Activated T-helper 17 cell treated with anti-CD3 and anti-CD28 coated beads, Interleukin-2, amount 50 U/mL, for 72 hours (primary cell): ENCODE data around the gene TCF7. TPM values are rescaled to one million over a fixed set of nuclear protein-coding genes. Genes with fewer than 3 reads are reported as not detected.
"Not testable (repeated sequence)": the region's sequence is repeated elsewhere in the genome, so short reads cannot be mapped to it uniquely, and the experiment has no call there.

Experiments used
- ATAC-seq: fragments of 150-1000 bp; cut with Tn5 transposase; replicated peaks from 2 replicates; pipeline ENCODE4 v1.10.0; 2021; ENCODE audit warnings: mild to moderate bottlenecking, moderate library complexity
- H3K27ac Mint-ChIP-seq: one replicate; pipeline ENCODE4 v1.8.0; 2022; ENCODE audit warnings: mixed read lengths
- H3K27me3 Mint-ChIP-seq: one replicate; pipeline ENCODE4 v1.8.0; 2022; ENCODE audit warnings: mixed read lengths
- H3K36me3 Mint-ChIP-seq: one replicate; pipeline ENCODE4 v1.8.0; 2022; ENCODE audit warnings: low read depth, mild to moderate bottlenecking, mixed read lengths
- H3K4me1 Mint-ChIP-seq: one replicate; pipeline ENCODE4 v1.8.0; 2022; ENCODE audit warnings: mixed read lengths
- H3K4me3 Mint-ChIP-seq: one replicate; pipeline ENCODE4 v1.8.0; 2022; ENCODE audit warnings: mild to moderate bottlenecking, mixed read lengths
- H3K9me3 Mint-ChIP-seq: one replicate; pipeline ENCODE4 v1.8.0; 2022; ENCODE audit warnings: mixed read lengths
- total RNA-seq, 2 donors: library from RNA; stranded (reverse); gene quantifications; one replicate each; pipeline ENCODE4 v1.2.3, GENCODE V29; 2022

The TCF7 gene
- total RNA-seq, 2 donors from 2014 or later, result 5.9 to 42.2 TPM

DNA sequence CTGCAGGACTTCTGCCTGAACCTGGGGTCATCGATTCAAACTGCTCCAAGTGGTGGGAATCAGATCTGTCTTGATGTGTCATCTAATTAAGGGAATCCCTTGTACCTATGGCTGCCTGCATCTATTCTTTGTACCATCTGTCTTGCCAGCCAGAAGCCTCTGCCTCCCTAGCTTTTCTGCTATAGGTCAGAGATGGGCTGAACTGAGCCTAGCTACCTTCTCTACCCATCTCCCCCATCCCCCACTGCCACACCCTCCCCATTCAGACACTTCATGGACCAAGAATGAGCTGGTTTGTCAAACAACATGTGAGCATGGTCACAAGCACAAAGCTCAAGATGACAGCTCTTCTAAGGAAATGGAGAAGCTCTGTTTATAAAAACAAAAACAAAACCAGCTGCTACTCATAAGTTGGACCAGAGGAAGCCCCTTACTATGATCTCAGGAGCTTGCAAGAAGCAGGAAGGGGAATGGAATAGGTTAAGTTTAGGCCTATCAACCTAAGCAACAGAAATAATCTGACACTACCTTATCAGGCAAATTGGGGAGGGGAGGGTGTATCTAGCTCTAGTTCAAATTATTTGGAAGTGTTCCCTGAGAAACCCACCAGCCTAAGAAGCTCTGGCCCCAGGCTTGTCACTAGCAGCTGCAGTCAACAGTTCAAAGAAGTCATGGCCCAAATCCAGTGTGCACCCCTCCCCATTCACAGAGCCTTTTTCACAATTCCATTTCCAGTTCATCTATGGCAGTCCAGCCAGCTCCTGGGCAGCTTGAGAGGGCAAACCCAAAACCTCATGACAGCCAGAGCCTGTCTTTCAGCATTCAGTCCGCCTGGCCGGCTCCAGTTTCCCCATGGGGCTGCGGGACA, 32.4 kb downstream of the TCF7 start:
- Mint-ChIP-seq H3K4me3 (no peak overlapping the region), H3K36me3 (peaks cover 94% of the 10 kb centered on the region), H3K4me1 (peaks cover 13% of the 10 kb centered on the region), H3K27me3 (no peaks in the 10 kb centered on the region), H3K27ac (no peak overlapping the region), H3K9me3 (no peaks in the 10 kb centered on the region)
- ATAC-seq, result no peak

DNA sequence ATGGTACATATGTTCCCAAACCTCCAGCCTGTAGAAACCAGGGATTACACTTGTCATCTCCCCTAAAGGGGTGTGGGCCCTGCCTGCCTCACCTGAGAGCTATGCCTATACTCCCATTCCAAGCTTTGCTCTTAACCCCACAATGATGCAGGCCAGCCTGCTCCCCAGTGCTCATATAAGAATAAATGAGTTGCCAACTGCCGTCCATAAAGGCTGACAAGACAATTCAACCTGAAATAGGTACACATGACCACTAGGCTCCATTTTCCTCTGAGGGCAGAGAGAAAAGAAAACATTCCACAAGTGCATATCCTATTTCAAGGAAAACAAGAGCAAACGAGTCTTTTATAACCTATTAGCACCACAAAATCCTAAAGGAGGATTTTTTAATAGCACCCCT, 33.8 kb downstream of the TCF7 start:
- Mint-ChIP-seq H3K27ac (no peak overlapping the region), H3K27me3 (no peaks in the 10 kb centered on the region), H3K9me3 (no peaks in the 10 kb centered on the region), H3K36me3 (peaks cover 97% of the 10 kb centered on the region), H3K4me1 (peaks cover 16% of the 10 kb centered on the region), H3K4me3 (no peak overlapping the region)
- ATAC-seq, result no peak

DNA sequence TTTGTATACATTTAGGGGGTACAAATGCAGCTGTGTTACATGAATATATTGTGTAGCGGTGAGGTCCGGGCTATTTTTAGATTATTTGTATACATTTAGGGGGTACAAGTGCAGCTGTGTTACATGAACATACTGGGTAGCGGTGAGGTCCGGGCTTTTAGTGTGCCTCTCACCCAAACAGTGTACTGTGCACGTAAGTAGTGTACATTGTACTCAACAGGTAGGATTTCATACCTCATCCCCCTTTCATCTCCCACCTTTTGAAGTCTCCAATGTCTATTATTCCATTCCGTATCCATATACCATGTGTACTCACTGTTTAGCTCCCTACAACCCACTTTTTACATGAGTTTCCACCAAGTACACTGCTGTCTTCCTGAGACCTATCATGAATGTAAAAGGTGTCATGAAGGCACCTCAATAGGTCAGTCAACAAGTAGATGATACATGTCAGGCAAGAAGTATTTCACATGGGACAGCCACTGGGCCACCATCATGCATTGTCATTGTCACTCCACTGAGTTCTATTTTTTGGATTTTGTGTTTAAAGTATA, 34.6 kb downstream of the TCF7 start:
- H3K36me3 Mint-ChIP-seq, result peaks cover 97% of the 10 kb centered on the region
- peaks cover 16% of the 10 kb centered on the region for H3K4me1 Mint-ChIP-seq
- no peak for ATAC-seq

DNA sequence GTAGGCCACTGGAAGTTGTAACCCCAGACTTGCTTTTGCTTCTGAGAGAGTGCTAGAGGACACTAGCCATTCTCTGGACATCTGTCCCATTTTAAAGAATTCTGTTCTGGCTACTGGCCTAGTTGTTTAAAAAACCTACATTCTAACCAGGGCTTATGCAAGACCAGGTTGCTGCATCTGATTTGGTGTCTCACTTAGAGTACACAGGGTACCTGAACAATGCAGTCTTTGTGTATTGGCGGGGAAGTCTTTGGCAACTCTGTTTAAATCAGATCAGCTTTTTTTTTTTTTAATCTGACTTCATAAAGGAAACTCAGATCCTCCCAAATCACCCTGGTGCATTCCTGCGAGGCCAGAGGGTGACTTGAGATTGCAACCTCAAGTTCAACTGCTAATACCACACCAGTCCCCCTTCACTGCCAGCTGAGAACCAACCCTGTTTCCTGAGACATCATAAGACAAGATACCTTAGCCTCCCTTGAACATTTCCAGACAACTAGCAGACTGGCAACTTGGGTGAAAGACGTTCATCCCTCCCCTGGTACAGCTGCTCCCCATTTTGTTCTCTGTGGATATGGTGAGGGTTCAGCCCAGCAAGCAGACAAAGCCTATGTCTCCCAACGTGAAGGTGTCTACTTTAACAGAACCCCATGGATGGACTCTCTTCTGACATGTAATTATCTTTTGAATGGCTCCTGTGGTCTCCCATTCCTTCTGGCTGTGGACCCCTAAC, 35.3 kb downstream of the TCF7 start:
- ATAC-seq, result no peak
- no peak overlapping the region for H3K4me3 Mint-ChIP-seq
- peak overlapping the region; percentile 65 for H3K27ac Mint-ChIP-seq
- H3K9me3 Mint-ChIP-seq, result no peaks in the 10 kb centered on the region
- peaks cover 16% of the 10 kb centered on the region for H3K4me1 Mint-ChIP-seq
- H3K36me3 Mint-ChIP-seq, result peaks cover 97% of the 10 kb centered on the region
- no peaks in the 10 kb centered on the region for H3K27me3 Mint-ChIP-seq

More for the DNA sequence above, 34.6 kb downstream of the TCF7 start:
- Mint-ChIP-seq H3K27me3 (no peaks in the 10 kb centered on the region), H3K4me3 (no peak overlapping the region), H3K27ac (peak overlapping the region; percentile 65), H3K9me3 (no peaks in the 10 kb centered on the region)

DNA sequence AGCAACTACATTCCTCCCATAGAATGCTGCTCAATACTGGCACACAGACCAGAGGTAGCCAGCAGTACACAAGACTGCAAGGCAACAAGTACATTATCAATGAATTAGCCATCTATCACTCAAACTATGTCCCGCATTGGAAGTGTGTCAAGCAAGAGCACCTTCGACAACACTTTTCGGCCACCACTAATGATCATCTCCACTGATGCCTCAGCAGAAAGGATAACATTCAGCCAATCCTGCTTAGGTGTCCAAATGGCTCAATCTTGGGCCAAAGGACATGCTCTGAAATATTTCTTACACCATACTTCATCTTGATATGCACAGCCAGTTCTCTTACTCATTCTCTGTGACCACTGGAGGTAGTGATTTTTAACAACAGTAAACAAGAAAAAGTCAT, 37.2 kb downstream of the TCF7 start:
- Mint-ChIP-seq H3K4me1 (peaks cover 16% of the 10 kb centered on the region), H3K27me3 (no peaks in the 10 kb centered on the region), H3K36me3 (peaks cover 97% of the 10 kb centered on the region), H3K27ac (peak overlapping the region; percentile 72), H3K9me3 (no peaks in the 10 kb centered on the region), H3K4me3 (no peak overlapping the region)
- ATAC-seq, result no peak

DNA sequence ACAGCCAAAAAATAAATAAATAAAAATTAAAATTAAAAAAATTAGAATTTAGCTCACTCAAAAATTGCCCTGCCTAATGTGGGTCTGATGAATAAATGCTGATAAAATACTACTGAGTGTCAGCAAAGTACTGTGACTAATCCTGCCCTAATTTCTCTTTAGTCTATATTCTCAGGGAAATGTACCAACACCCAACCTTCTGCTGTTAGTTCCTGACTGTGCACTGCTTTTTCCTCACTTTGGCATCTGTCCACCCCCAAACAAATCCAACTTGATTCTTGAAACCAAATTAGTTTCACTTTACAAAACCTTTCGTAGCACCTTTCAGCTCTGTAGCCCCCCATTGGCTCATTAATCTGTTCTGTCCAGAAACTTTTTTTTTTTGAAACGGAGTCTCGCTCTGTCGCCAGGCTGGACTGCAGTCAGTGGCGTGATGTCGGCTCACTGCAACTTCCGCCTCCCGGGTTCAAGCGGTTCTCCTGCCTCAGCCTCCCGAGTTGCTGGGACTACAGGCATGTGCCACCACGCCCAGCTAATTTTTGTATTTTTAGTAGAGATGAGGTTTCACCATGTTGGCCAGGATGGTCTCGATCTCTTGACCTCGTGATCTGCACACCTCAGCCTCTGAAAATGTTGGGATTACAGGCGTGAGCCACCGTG, 37.8 kb downstream of the TCF7 start:
- H3K4me1 Mint-ChIP-seq, result peaks cover 16% of the 10 kb centered on the region
- ATAC-seq, H3K27me3 Mint-ChIP-seq, H3K9me3 Mint-ChIP-seq, H3K4me3 Mint-ChIP-seq: not testable (repeated sequence)
- peaks cover 97% of the 10 kb centered on the region for H3K36me3 Mint-ChIP-seq
- H3K27ac Mint-ChIP-seq, result peak overlapping the region; percentile 72

DNA sequence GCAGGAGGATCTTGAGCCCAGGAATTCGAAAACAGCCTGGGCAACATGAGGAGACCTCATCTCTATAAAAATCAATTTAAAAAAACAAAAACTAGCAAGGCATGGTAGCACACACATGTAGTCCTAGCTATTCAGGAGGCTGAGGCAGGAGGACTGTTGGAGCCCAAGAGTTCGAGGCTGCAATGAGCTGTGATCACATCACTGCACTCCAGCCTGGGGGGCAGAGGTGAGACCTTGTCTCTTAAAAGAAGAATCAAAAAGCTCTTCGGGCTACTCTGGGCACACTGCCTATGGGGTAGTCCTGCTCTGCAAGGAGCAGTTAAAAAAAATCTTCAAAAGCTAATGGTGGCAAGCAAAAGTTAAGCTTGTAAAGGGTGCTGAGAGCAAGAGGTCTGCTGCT, 38.8 kb downstream of the TCF7 start:
- ATAC-seq, result no peak
- H3K27ac Mint-ChIP-seq, result peak overlapping the region; percentile 72
- peaks cover 21% of the 10 kb centered on the region for H3K4me1 Mint-ChIP-seq

DNA sequence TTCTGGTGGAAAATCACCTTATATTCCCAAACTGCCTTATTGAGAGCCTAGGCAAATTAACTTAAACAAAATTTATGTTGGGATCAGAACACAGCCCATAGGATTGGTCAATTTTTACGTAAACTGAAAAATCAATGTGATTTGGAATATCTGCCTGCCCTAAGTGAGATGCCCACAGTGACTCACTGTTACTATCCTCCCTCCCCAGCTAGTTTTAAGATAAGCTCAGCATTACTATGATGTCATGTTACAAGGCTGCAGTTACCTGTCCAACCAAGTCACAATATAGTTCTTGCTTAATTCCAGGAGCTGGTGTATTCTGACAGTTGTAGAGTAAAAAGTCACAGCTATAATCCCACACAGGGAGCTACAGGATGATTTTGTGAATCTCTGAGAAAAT, 39.2 kb downstream of the TCF7 start:
- Mint-ChIP-seq H3K4me1 (peaks cover 21% of the 10 kb centered on the region), H3K27ac (no peak overlapping the region), H3K9me3 (no peaks in the 10 kb centered on the region), H3K4me3 (no peak overlapping the region), H3K27me3 (no peaks in the 10 kb centered on the region), H3K36me3 (peaks cover 100% of the 10 kb centered on the region)
- ATAC-seq, result peak; percentile 60

More for the DNA sequence above, 38.8 kb downstream of the TCF7 start:
- Mint-ChIP-seq H3K4me3 (no peak overlapping the region), H3K27me3 (no peaks in the 10 kb centered on the region), H3K36me3 (peaks cover 100% of the 10 kb centered on the region), H3K9me3 (no peaks in the 10 kb centered on the region)

DNA sequence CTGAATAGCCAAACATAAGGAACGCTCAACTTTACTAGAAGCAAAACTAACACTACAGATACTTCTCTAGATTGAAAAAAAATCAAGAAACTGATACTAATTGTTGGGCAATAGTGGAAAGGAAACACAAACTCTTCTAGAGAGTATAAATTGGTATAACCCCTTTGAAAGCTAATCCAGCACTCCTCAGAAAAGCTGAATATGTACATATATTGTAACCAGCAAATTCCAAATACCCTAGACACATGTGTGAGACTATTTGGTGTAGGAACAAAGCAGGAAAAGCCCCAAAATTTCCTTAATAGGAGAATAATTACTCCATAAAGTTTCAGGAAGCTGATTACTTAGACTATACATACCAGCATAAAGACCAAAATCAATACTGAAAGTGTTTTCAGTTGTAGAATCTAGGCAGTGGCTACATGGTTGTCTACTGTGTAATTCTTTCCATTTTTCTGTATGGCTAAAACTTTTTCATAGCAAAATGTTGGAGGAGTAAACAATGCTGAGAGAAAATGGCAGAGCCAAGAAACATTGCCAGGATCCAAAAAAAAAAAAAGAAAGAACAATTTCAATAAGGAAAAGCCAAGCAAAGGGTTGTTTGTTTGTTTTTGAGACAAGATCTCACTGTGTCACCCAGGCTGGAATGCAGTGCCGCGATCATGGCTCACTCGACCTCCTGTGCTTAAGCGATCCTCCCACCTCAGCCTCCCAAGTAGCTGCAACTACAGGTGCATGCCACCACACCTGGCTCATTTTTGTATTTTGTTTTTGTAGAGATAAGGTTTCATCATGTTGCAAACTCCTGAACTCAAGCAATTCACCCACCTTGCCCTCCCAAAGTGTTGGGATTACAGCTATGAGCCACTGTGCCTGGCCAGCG, 47.3 kb downstream of the TCF7 start:
- Mint-ChIP-seq H3K27ac (peak overlapping the region; percentile 68), H3K9me3 (no peaks in the 10 kb centered on the region), H3K4me3 (peak overlapping the region; percentile 20), H3K27me3 (no peaks in the 10 kb centered on the region), H3K36me3 (peaks cover 99% of the 10 kb centered on the region), H3K4me1 (peaks cover 13% of the 10 kb centered on the region)
- peak; percentile 72 for ATAC-seq

DNA sequence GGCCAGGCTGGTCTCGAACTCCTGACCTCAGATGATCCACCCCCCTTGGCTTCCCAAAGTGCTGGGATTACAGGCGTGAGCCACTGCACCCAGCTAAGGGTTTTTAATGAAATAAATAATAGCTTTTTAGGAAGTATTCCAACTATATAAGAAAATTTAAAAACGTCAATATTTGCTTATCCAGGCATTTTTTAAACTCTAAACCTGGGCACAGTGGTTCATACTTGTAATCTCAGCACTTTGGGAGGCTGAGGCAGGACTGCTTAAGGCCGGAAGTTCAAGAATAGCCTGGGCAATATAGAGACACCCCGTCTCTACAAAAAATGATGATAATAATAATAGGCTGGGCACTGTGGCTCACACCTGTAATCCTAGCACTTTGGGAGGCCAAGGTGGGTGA, 48.1 kb downstream of the TCF7 start:
- H3K4me1 Mint-ChIP-seq, result peaks cover 13% of the 10 kb centered on the region
- no peaks in the 10 kb centered on the region for H3K27me3 Mint-ChIP-seq
- H3K9me3 Mint-ChIP-seq, result no peaks in the 10 kb centered on the region
- ATAC-seq, result no peak
- peaks cover 99% of the 10 kb centered on the region for H3K36me3 Mint-ChIP-seq
- H3K27ac Mint-ChIP-seq, result no peak overlapping the region
- no peak overlapping the region for H3K4me3 Mint-ChIP-seq

DNA sequence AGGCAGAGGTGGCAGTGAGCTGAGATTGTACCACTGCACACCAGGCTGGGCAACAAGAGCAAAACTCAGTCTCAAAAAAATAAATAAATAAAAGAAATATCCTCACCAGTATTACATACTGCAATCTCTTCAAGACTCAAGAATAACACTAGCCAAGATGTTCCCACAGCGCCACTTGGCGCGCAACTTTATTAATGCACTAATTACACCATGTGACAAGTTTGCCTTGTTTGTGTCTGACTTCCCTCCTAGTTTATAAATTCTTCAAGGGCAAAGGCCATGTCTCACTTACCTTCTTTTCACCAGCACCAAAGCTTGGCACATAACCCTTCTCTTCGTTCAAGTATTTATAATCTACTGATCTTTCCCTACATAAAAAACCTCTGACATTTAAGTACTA, 57.5 kb downstream of the TCF7 start:
- Mint-ChIP-seq H3K4me1 (peaks cover 31% of the 10 kb centered on the region), H3K4me3 (no peak overlapping the region), H3K27ac (peak overlapping the region; percentile 25), H3K9me3 (no peaks in the 10 kb centered on the region), H3K36me3 (peaks cover 90% of the 10 kb centered on the region), H3K27me3 (no peaks in the 10 kb centered on the region)
- no peak for ATAC-seq

DNA sequence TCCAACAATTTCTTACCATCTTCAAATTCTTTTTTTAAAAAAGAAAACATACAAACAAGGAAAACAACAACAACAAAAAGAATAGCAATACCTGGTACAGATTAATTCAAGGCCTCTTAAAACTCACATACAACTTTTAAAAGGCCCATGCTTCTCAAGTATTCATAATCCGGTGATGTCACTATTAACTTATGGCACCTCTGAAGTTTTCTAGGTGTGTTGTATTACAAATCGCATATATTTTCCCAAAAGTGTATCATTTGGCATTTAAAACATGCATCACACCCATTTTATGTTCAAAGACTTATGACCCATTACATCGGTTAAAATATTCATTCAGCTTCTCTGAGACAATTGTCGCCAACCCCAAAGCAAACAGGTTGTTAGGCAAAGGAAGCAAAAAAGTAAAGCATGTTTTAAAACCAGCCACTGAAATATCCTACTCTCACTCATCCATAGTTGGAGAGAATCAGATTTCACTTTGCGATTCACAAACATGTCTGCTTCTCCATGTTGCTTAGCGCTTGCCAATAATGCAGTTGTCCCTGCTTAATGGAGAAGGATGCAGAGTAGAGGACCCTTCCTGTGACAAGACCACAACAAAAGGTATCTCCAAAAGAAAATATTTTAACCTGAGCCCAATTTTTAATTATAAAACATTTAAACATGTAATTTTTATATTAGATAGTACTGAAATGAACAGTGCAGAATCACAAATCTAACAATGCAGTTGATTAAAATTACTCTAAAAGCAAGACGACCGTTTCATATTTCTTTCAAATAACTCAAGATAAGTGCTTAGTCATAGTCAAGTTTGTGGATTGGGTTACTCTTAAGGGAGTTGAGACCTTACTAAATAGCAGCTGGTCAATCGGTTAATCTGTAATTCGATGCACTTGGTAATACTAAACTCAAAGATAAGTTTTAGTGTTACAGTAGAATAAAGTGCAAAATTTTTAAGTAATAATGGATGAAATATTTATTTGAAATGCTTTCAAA, 60.7 kb downstream of the TCF7 start:
- peaks cover 61% of the 10 kb centered on the region for H3K36me3 Mint-ChIP-seq
- no peaks in the 10 kb centered on the region for H3K9me3 Mint-ChIP-seq
- ATAC-seq, result no peak
- peaks cover 22% of the 10 kb centered on the region for H3K4me1 Mint-ChIP-seq
- peak overlapping the region; percentile 97 for H3K4me3 Mint-ChIP-seq
- H3K27me3 Mint-ChIP-seq, result no peaks in the 10 kb centered on the region
- peak overlapping the region; percentile 98 for H3K27ac Mint-ChIP-seq
